HG03342 (cell line): ENCODE results near the gene MPHOSPH10.
"Not testable (repeated sequence)": the region's sequence is repeated elsewhere in the genome, so short reads cannot be mapped to it uniquely, and the experiment has no call there.

ENCODE experiments used
- ATAC-seq: cut with Tn5 transposase; IDR thresholded peaks from one replicate; pipeline ENCODE4 v1.9.1; 2021; ENCODE audit warnings: mild to moderate bottlenecking, moderate library complexity; ENCODE audit not compliant: unreplicated experiment

The MPHOSPH10 gene, protein sequence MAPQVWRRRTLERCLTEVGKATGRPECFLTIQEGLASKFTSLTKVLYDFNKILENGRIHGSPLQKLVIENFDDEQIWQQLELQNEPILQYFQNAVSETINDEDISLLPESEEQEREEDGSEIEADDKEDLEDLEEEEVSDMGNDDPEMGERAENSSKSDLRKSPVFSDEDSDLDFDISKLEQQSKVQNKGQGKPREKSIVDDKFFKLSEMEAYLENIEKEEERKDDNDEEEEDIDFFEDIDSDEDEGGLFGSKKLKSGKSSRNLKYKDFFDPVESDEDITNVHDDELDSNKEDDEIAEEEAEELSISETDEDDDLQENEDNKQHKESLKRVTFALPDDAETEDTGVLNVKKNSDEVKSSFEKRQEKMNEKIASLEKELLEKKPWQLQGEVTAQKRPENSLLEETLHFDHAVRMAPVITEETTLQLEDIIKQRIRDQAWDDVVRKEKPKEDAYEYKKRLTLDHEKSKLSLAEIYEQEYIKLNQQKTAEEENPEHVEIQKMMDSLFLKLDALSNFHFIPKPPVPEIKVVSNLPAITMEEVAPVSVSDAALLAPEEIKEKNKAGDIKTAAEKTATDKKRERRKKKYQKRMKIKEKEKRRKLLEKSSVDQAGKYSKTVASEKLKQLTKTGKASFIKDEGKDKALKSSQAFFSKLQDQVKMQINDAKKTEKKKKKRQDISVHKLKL

DNA sequence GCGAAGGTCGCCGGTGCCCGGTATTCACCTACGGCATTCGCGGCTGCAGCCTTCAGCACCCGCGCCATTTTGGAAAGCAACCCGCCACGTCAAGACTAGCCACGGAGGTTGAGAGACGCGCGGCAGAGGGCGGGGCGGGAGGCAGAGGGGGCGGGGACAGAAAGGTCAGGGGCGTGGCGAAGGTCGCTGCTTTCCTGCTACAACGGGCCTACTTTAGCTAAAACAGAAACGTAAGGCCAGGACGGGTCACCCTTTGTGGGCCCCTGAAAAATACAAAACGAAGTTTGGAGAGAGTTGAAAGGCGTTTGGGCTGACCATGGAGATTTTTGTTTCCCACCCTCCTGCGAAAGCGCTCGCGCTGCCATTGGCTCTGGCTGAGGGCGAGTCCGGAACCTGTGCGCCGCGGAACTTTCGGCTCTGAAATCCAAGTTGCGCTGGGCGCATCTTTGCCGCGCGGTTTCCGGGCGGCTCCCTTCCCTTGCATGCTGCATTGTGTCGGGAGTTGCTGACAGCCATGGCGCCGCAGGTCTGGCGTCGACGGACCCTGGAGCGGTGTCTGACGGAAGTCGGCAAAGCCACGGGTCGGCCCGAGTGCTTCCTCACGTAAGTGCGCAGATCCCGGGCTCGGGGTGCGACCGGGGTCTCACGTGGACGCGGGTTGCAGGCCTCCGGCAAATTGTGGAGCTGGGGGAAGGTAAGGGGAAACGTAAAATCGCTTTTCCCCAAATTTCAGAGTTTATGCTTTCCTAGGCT is at the start of gene MPHOSPH10, which contains the start of gene MCEE:
Gene MPHOSPH10, plus strand, starts transcription at position 483 of the 753 bp plus-strand sequence. Its CDS starts 32 bp downstream, at position 515.
Gene MCEE, minus strand, starts transcription at position 78 of the 753 bp plus-strand sequence. Its CDS starts 10 bp downstream, at position 68.
- ATAC-seq, result peak; percentile 86

DNA sequence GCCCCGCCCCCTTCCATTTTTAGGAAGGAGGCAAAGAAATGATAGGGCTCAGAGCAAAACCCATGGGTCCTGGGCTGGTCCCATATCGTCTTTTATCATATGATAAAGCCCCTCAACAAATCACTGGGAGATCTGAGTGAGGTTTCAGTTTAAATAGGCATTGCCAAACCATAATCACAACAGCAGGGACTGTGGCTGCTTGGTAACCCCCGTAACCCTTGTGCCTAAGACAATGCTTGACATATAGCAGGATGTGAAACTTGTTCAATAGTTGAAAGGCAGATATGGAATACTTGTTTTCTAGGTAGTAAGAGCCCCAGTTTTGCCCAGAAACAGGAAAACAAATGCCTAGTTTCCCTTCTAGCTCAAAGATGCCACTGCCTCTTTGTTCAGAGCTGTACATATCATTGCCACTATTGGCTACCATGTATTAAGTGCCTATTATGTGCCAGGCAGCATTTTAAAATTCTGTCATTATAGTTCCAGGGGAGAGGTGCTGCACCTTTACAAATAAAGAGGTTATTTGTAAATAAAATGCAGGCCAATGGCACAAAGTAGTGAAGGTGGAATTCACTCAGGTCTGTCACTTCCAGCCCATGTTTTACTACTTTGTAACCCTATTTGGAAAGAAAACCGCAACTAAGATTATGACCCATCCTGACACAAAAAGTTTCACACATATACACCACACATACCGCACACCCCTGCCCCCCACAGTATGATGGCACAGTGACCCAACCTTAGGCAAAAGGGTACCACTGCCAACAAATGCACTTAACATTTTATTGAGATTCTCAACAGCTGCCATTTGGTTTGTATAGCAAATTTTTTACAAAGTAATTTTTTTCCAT is 47.8 kb upstream of the MPHOSPH10 start:
- ATAC-seq, result no peak

DNA sequence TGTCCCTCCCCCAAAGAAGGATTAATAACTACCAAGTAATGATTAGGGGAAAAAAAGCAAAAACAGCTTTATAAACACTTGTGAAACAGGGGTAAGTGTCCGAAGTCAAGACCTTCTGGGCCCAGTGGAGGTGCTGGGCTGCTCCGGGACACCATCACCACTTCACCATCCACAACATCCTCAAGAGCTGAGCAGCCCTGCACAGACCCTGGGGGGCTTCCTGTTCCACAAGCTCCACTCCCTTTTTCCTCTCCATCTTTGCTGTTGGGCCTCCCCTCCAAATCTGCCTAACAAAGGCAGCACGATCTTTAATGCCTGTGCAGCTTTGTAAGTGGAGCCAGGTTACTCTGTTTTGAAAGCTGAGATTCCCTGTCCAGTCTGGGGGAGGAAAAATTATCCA is 47.1 kb upstream of the MPHOSPH10 start:
- ATAC-seq, result not testable (repeated sequence)

DNA sequence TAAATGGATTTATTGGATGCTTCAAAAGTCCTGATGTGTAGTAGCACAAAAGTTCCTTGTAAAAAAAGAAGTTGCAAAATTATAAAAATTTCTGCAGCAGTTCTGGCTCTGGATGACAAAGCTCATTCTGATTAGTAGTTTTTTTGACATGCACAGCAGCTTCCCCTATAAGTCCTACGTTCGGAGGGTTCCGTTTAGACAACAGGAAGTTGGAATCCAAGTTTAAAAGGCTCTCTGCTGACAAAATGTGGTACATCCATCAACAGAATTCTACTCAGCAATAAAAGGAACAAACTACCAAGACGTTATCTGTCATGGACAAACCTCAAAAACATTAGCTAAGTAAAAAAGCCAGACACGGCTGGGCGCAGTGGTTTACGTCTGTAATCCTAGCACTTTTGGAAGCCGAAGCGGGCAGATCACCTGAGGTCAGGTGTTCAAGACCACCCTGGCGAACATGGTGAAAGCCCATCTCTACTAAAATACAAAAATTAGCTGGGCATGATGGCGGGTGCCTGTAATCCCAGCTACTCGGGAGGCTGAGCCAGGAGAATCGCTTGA is 46.6 kb upstream of the MPHOSPH10 start:
- not testable (repeated sequence) for ATAC-seq

DNA sequence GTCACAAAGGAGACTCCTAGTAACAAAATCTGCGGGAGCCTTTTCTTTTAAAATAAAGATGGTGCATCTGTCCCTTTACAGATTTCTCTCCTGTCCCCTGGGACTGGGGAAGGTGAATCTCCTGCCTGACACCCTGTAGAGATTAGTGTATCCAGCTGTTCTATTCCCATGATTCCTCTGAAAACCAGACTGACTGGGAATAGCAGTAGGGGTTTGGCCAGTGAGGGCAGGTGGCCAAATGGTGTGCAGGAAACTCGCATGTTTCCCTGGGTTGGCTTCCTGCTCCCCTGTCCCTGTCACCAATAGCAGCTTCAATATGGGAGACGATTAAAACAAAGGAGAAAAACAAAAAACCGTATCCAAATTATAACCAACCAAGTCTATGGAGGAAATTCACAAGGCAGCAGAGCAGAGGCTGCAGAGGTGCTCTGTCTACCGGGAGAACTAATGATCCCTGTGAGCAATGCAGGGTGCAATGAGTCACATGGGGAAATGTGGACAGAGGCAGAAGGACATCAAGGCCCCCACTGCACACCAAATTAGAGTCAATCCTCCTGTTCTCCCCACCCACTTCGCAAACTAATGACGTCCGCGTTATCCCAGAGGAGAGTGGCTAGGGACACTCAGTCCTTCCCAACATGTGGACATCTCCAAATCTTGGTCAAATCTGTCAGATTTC is 45.0 kb upstream of the MPHOSPH10 start:
- ATAC-seq, result not testable (repeated sequence)

DNA sequence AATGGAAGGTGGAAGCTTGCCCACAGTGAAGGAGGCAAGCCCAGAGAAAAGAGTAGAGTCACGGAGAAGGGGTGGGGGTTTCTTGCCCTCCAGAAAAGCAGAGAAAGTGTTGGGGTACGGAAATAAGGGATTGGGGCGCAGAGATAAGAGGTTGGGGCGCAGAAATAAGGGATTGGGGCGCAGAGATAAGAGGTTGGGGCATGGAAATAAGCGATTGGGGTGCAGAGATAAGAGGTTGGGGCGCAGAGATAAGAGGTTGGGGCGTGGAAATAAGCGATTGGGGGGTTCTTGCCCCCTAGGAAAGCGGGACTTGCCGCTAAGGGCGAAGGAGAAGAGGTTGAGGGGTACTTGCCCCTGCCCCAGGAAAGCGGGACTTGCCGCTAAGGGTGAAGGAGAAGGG is 41.0 kb upstream of the MPHOSPH10 start:
- not testable (repeated sequence) for ATAC-seq

DNA sequence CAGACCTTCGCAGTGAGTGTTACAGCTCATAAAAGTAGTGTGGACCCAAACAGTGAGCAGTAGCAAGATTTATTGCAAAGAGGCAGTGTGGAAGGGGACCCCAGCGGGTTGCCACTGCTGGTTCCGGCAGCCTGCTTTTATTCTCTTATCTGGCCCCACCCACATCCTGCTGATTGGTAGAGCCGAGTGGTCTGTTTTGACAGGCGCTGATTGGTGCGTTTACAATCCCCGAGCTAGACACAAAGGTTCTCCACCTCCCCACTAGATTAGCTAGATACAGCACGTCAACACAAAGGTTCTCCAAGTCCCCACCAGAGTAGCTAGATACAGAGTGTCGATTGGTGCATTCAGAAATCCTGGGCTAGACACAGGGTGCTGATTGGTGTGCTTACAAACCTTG is 38.6 kb upstream of the MPHOSPH10 start:
- ATAC-seq, result not testable (repeated sequence)

DNA sequence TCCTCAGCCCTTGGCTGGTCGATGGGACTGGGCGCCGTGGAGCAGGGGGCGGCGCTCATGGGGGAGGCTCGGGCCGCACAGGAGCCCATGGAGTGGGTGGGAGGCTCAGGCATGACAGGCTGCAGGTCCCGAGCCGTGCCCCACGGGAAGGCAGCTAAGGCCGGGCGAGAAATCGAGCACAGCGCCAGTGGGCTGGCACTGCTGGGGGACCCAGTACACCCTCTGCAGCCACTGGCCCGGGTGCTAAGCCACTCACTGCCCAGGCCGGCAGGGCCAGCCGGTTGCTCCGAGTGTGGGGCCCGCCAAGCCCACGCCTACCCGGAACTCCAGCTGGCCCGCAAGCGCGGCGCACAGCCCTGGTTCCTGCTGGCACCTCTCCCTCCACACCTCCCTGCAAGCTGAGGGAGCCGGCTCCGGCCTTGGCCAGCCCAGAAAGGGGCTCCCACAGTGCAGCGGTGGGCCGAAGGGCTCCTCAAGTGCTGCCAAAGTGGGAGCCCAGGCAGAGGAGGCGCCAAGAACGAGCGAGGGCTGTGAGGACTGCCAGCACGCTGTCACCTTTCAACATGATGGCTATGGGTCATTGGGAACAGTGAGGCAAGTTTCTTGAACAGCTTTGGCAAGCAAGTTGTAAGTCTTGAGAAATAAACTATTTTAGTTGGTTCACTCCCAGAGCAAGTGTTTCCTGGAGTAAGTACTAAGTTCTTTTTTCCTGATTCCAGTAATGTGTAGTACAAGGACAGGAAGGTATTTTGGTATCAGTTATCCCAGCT is 37.8 kb upstream of the MPHOSPH10 start:
- not testable (repeated sequence) for ATAC-seq

DNA sequence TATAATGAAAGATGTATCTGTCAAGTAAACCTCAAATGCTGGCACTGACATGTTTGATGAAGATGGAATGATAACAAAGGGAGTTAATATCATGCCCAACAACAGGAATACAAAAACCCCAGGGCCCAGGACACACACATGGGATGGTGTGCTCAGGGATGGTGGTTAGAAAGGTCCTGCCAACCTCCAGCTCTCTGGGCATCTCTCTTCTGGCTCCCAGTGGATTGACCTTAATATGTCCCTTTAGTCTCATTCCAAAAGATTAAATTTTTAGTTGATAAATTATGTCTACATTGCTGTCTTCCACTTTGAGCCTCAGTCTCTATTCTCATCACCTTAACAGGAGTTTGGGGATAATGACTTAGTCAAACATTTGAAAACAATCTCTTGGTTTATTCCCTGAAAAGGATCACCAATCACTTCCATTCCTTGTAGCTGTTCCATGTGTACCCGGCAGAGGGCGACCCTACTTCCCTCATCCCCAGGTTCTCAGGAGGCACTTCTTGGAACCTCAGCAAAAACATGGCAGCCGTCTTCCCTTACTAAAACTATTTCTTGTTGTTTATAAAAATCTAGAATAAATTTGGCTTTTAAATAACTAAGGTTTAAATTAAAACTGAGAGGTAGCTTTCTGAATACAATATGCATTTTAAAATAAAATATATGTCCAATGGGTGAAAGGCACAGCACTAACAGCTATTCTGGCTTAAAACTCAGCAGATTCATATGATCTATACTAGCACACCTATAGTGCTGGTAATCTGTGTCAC is 30.1 kb upstream of the MPHOSPH10 start:
- ATAC-seq, result no peak

DNA sequence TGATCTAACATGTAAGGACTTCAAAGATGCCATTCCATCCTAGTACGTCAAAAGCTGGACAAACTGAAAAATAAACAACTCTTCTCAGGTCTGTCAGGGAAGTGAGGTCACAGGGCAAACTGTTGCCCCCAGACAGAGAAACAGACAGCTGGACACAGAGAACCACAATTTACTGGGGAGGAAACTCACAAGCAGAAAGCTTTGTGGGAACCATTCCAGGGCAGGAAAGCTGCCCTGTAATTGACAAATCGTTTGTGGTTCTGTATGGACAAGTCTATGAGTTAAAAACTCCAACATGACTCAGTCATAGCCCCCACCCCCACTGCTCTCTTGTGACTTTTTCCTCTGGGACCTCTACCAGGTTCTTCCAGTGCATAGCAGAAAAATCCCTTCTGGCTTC is 28.8 kb upstream of the MPHOSPH10 start:
- ATAC-seq, result no peak

DNA sequence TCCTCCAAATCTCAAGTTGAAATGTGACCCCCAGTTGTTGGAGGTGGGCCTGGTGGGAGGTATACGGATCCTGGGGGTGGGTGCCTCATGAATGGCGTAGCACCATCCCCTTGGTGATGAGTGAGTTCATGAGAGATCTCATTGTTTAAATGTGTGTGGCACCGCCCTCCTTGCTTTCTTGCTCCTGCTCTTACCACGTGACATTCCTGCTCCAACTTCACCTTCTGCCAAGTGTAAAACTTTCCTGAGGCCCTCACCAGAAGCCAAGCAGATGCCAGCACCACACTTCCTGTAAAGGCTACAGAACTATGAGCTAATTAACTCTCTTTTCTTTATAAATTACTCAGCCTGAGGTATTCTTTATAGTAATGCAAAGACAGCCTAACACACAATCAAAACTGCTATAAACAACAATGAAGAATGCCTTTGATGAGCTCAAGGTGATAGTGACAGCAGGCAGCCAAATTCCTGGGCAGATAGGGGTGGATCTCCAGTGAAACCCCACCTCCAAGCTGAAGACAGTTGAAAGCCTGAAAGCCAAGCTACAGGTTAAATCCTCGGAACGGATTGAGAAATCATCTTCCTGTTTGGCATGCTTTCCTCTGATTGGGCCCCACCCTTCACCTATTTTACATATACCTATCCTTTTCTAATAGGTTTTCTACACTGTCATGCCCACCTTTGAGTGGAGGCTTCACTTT is 27.3 kb upstream of the MPHOSPH10 start:
- ATAC-seq, result no peak

DNA sequence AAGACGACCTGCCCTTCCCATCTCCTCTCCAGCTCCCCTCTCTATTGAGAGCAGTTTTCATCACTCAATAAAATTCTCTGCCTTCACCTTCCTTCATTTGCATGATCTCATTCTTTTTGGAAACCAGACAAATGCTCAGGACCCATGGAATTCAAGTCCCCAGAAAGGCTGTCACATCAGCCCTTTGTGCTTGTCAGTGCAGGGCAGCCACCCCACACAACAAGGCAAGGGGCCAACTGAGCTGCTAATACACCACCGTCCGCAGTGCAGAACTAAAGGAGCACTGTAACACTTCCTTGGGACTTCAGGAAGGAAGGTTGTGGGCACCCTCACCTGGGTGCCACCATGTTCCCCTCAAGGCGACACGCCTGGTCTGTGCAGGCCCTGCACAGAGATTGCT is 26.6 kb upstream of the MPHOSPH10 start:
- no peak for ATAC-seq

DNA sequence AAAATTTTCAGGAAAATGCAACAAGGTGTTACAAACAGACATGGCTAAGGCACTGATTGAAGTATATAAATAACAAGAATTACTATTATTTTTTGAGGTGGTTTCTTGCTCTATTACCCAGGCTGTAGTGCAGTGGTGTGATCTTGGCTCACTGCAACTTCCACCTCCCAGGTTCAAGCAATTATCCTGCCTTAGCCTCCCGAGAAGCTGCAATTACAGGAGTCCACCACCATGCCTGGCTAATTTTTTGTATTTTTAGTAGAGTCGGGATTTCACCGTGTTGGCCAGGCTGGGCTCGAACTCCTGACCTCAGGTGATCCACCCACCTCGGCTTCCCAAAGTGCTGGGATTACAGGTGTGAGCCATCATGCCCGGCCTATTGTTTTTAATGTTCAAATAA is 24.0 kb upstream of the MPHOSPH10 start:
- ATAC-seq, result not testable (repeated sequence)

DNA sequence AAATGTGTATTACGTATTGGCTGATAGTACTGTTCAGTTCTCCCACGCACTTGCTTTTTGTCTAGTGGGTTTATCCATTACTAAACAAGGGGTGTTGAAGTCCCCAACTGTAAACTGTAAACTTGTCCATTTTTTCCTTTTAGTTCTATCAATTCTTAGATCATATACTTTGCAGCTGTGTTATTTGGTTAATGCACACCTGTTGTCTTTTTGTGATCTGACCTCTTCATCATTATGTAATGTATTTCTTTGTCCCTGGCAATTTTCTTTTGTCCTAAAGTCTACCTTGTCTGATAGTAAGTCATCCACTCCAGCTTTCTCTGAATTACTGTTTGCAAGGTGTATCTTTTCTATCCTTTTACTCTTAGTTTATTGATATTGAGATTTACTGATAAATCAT is 22.3 kb upstream of the MPHOSPH10 start:
- ATAC-seq, result no peak

DNA sequence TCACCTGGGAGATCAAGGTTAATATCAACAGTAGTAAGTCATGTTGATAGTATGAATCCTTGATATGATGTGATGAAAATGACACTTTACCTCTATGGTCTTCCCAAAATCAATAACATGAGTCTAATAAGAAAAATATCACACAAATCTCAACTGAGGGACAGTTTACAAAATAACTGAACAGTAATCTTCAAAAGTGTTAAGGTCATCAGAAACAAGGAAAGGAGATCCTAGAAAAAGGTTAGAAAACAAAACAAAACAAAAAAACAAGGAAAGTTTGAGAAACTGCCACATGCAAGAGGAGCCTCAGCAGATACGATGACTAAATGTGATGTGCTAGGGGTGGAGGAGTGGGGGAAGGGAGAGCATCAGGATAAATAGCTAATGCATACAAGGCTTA is 16.6 kb upstream of the MPHOSPH10 start:
- no peak for ATAC-seq

DNA sequence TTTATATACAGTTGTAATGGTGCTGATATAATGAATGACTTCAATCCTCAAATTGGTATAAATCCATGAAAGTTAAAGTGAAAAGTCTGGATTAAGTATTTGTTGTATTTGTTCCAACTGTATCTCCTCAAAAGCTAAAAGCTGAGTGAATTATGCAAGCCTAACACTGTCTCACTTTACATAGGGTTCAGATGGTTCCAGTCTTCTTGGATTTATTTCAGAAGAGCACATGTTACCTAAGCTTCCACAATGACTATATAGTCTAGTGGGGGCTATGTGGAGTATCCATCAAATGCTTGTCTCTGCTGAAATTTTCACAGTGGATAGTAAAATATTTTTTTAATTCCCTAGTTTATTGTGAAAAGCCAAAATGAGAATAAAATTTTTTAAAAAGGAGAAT is 13.4 kb upstream of the MPHOSPH10 start:
- ATAC-seq, result no peak

DNA sequence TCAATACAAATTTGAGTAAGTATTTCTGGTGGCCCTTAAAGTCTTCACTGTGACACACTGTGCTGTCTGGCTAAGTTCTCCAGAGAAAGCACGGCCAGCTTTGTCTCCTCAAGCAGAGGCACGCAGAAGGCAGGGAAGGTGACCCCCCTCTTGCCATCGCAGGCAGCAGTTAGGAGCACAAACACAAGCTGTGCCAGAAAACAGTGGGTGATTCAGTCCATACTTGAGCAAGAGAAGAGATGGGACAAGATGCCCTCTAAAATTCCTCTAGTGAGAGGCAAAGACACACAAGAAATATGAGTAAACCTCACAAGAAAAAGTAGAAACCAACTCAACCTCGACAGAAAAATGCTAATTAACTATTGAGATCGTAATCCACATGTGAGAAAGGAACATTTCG is 10.2 kb upstream of the MPHOSPH10 start:
- no peak for ATAC-seq
